ENCODE data around the gene KLF15. TPM values are rescaled to one million over a fixed set of nuclear protein-coding genes. Genes with fewer than 3 reads are reported as not detected.

KLF15 gene
- total RNA-seq, 1 donor from 2014 or later, result not detected

- no peak for DNase-seq (ENCODE audit: low read depth)
- TF ChIP-seq, protein P1, sequence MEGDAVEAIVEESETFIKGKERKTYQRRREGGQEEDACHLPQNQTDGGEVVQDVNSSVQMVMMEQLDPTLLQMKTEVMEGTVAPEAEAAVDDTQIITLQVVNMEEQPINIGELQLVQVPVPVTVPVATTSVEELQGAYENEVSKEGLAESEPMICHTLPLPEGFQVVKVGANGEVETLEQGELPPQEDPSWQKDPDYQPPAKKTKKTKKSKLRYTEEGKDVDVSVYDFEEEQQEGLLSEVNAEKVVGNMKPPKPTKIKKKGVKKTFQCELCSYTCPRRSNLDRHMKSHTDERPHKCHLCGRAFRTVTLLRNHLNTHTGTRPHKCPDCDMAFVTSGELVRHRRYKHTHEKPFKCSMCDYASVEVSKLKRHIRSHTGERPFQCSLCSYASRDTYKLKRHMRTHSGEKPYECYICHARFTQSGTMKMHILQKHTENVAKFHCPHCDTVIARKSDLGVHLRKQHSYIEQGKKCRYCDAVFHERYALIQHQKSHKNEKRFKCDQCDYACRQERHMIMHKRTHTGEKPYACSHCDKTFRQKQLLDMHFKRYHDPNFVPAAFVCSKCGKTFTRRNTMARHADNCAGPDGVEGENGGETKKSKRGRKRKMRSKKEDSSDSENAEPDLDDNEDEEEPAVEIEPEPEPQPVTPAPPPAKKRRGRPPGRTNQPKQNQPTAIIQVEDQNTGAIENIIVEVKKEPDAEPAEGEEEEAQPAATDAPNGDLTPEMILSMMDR (conservative IDR thresholded peaks at IDR 0.05; ENCODE audit: low read depth, low read length), result no peak
- H3K4me3 ChIP-seq (ENCODE audit: low read depth, low read length), result no peak overlapping the region
These were observed 42.1 kb upstream of the KLF15 start for GRCh38 chr3:126399351-126399735.

DNA sequence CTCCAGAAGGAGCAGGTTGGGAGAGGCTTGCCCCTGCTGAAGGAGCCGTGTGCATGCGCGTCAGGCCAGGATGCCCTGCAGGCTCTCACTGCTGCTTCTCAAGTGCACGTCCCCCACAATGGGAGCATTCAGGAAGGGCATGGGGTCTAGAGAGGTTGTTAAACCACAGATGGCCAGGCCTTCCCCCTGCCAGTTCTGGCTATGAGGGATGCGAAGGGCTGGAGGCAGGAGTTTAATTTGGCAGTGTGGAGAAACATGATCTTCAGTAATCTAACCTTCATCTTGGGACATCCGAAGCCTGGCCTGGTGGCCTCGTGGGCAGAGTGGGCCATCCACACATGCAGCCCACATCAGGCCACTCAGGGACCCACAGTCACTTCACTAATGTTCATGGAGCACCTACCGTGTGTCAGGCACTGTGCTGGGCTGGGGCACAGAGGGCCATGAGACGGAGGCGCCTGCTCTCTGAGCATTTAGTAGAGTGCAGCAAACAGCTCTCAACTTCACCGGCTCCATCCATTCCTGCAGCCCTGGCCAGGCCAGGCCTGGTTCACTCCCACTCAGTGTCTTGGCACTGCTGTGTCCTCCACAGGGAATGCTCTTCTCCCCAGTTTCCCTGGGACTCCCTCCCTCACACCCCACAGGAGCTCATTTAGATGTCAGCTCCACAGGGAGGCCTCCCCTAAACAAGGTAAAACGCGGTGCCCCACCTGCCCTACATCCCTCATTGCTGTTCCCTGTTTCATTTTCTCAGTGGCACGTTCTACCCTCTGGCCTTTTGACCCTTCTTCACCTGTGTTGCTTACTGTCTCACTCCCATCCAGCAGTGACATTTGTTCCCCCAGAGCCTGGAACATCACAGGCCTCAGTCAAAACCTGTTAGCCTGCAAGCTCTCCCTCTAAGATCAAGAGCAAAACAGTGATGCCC, 41.5 kb upstream of the KLF15 start:
- no peak overlapping the region for H3K4me3 ChIP-seq (ENCODE audit: low read depth, low read length)
- no peak for DNase-seq (ENCODE audit: low read depth)
- TF ChIP-seq, protein P1 (conservative IDR thresholded peaks at IDR 0.05; ENCODE audit: low read depth, low read length), result no peak

GRCh38 chr3:126397610-126398422, 40.6 kb upstream of the KLF15 start:
- no peak overlapping the region for H3K4me3 ChIP-seq (ENCODE audit: low read depth, low read length)
- TF ChIP-seq, protein P1 (conservative IDR thresholded peaks at IDR 0.05; ENCODE audit: low read depth, low read length), result no peak
- DNase-seq (ENCODE audit: low read depth), result no peak

DNA sequence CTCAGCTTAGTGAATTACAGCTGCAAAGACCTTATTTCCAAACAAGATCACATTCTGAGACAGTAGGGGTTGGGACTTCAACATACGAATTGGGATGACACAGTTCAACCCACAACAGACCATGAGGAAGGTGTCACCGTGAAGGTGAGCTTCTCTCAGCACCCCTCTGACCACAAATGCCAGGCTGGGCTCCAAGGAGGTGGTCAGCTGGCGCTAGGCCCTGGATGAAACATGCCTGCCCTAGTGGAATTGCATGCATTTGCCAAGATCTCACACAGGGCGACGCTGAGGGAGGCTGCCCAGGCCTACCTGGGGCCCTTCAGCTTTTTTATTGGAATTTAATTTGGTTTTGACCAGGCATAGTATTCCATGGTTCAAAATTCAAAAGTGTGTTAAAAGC, 39.3 kb upstream of the KLF15 start:
- H3K4me3 ChIP-seq (ENCODE audit: low read depth, low read length), result no peak overlapping the region
- no peak for DNase-seq (ENCODE audit: low read depth)
- TF ChIP-seq, protein P1 (conservative IDR thresholded peaks at IDR 0.05; ENCODE audit: low read depth, low read length), result no peak

GRCh38 chr3:126395846-126396513, 38.8 kb upstream of the KLF15 start:
- no peak overlapping the region for H3K4me3 ChIP-seq (ENCODE audit: low read depth, low read length)
- DNase-seq (ENCODE audit: low read depth), result no peak
- TF ChIP-seq, protein P1 (conservative IDR thresholded peaks at IDR 0.05; ENCODE audit: low read depth, low read length), result no peak

- TF ChIP-seq, protein P1 (conservative IDR thresholded peaks at IDR 0.05; ENCODE audit: low read depth, low read length), result no peak
- no peak for DNase-seq (ENCODE audit: low read depth)
- no peak overlapping the region for H3K4me3 ChIP-seq (ENCODE audit: low read depth, low read length)
These were observed 37.7 kb upstream of the KLF15 start for GRCh38 chr3:126394977-126395321.

Data from epithelial cell of proximal tubule (primary cell).